MM.1S (cell line): ENCODE results near the gene SLIT2.

ENCODE experiments used
- CTCF ChIP-seq: fragments of 300-600 bp; sonication (generic); IDR thresholded peaks from 2 replicates; pipeline ENCODE4 v1.5.1; 2016; ENCODE audit warnings: antibody characterized with exemption, low read length, mixed read lengths
- EZH2 ChIP-seq: fragments of 300-600 bp; sonication (generic); optimal IDR thresholded peaks from 2 replicates; pipeline ENCODE3; 2017; ENCODE audit warnings: low read depth, mild to moderate bottlenecking, antibody characterized with exemption, low read length, mixed read lengths
- EZH2phosphoT487 ChIP-seq: fragments of 300-600 bp; sonication (generic); IDR thresholded peaks from 2 replicates; pipeline ENCODE4 v1.6.1; 2018; ENCODE audit warnings: antibody characterized with exemption, low read length

- no peak for TF ChIP-seq CTCF
- no peak for TF ChIP-seq EZH2phosphoT487
- TF ChIP-seq EZH2 = no peak
Measured at GRCh38 chr4:20298986-20299385, 47.3 kb downstream of the SLIT2 start.
